ENCODE results near the gene ITFG1. TPM values are rescaled to one million over a fixed set of nuclear protein-coding genes. Genes with fewer than 3 reads are reported as not detected.

ITFG1 gene
- total RNA-seq, 1 experiment from 2014 or later, result 18.0 TPM

- Mint-ChIP-seq H3K36me3 (ENCODE audit: insufficient read depth in 1 of 3, low read depth in 3 of 3) (peaks cover 9 to 13% (median 10%) of the 10 kb centered on the region in 3 experiments; a peak in 5 of 7 replicates), H3K4me3 (no peak overlapping the region), H3K27me3 (ENCODE audit: low read depth) (no peaks in the 10 kb centered on the region), H3K4me1 (peaks cover 0 to 7% of the 10 kb centered on the region in 2 experiments; a peak in 2 of 4 replicates), H3K9me3 (peaks cover 3 to 5% of the 10 kb centered on the region in 2 experiments; a peak in 2 of 5 replicates), H3K27ac (no peak overlapping the region)
- H3K27ac ChIP-seq (ENCODE audit: insufficient read length, low read depth, low read length), result no peak overlapping the region
- no peak overlapping the region for H3T11ph ChIP-seq (ENCODE audit: low read length)
- H3K23me2 ChIP-seq (ENCODE audit: insufficient read length, low read depth, low read length, poor library complexity, severe bottlenecking), result no peaks in the 10 kb centered on the region
- H3K4me2 ChIP-seq (ENCODE audit: insufficient read depth, insufficient read length, low read length), result no peak overlapping the region
- no peak overlapping the region for H2BK15ac ChIP-seq (ENCODE audit: low read depth, low read length)
- no peak overlapping the region for H4K91ac ChIP-seq (ENCODE audit: insufficient read length, low read depth, low read length)
- H2AK5ac ChIP-seq (ENCODE audit: insufficient read length, low read length), result no peak overlapping the region
- TF ChIP-seq, protein P1, sequence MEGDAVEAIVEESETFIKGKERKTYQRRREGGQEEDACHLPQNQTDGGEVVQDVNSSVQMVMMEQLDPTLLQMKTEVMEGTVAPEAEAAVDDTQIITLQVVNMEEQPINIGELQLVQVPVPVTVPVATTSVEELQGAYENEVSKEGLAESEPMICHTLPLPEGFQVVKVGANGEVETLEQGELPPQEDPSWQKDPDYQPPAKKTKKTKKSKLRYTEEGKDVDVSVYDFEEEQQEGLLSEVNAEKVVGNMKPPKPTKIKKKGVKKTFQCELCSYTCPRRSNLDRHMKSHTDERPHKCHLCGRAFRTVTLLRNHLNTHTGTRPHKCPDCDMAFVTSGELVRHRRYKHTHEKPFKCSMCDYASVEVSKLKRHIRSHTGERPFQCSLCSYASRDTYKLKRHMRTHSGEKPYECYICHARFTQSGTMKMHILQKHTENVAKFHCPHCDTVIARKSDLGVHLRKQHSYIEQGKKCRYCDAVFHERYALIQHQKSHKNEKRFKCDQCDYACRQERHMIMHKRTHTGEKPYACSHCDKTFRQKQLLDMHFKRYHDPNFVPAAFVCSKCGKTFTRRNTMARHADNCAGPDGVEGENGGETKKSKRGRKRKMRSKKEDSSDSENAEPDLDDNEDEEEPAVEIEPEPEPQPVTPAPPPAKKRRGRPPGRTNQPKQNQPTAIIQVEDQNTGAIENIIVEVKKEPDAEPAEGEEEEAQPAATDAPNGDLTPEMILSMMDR (conservative IDR thresholded peaks at IDR 0.05), result no peak
- H3K56ac ChIP-seq (ENCODE audit: insufficient read length, low read depth, low read length), result no peak overlapping the region
- no peak overlapping the region for H3K9ac ChIP-seq (ENCODE audit: extremely low read depth, insufficient read length, low read length)
- H4K5ac ChIP-seq (ENCODE audit: insufficient read length, low read depth, low read length), result no peak overlapping the region
- no peak overlapping the region for H3K4ac ChIP-seq (ENCODE audit: low read depth, low read length)
- H3K23ac ChIP-seq (ENCODE audit: insufficient read length, low read depth, low read length), result no peak overlapping the region
- peaks cover 2% of the 10 kb centered on the region for H3K79me1 ChIP-seq (ENCODE audit: insufficient read depth, low read depth, low read length, poor library complexity, severe bottlenecking)
- H2AFZ ChIP-seq (ENCODE audit: low read length), result no peak overlapping the region
- H3K18ac ChIP-seq (ENCODE audit: insufficient read length, low read depth, low read length), result no peak overlapping the region
- H3K27me3 ChIP-seq (ENCODE audit: insufficient read depth, low read length), result no peaks in the 10 kb centered on the region
- H3K4me1 ChIP-seq (ENCODE audit: insufficient read depth, low read length), result no peaks in the 10 kb centered on the region
- H2BK5ac ChIP-seq (ENCODE audit: insufficient read length, low read length), result no peak overlapping the region
- DNase-seq, result no peak
- no peak overlapping the region for H2BK20ac ChIP-seq (ENCODE audit: low read depth, low read length, poor library complexity, severe bottlenecking)
- no peak overlapping the region for H4K8ac ChIP-seq (replicated peaks; ENCODE audit: insufficient read length, low read depth, low read length)
- no peak overlapping the region for H2BK120ac ChIP-seq (ENCODE audit: low read depth, low read length, poor library complexity, severe bottlenecking)
- no peaks in the 10 kb centered on the region for H3K79me2 ChIP-seq (ENCODE audit: insufficient read depth, low read length)
- no peak overlapping the region for H2BK12ac ChIP-seq (ENCODE audit: insufficient read length, low read depth, low read length)
- H3K14ac ChIP-seq (ENCODE audit: insufficient read depth, low read length), result no peak overlapping the region
- H3K9me3 ChIP-seq (ENCODE audit: control insufficient read depth, low read depth, low read length), result no peaks in the 10 kb centered on the region
- no CpG with 5 or more reads among the region's 2 CpGs for WGBS (ENCODE audit: extremely low coverage, insufficient read length, low lambda C conversion rate)
- no peaks in the 10 kb centered on the region for H4K20me1 ChIP-seq (ENCODE audit: control insufficient read depth, insufficient read depth, insufficient read length)
Measured at GRCh38 chr16:47483616-47484015, 22.8 kb upstream of the ITFG1 start.
